Measurements from ENCODE around the gene BTBD9. TPM values are rescaled to one million over a fixed set of nuclear protein-coding genes. Genes with fewer than 3 reads are reported as not detected.

The BTBD9 gene
- total and polyA plus RNA-seq, 2 donors (not counting 3 experiments of a cell fraction or from before 2014, with no cell fraction given): 4.9 to 15.0 TPM

DNA sequence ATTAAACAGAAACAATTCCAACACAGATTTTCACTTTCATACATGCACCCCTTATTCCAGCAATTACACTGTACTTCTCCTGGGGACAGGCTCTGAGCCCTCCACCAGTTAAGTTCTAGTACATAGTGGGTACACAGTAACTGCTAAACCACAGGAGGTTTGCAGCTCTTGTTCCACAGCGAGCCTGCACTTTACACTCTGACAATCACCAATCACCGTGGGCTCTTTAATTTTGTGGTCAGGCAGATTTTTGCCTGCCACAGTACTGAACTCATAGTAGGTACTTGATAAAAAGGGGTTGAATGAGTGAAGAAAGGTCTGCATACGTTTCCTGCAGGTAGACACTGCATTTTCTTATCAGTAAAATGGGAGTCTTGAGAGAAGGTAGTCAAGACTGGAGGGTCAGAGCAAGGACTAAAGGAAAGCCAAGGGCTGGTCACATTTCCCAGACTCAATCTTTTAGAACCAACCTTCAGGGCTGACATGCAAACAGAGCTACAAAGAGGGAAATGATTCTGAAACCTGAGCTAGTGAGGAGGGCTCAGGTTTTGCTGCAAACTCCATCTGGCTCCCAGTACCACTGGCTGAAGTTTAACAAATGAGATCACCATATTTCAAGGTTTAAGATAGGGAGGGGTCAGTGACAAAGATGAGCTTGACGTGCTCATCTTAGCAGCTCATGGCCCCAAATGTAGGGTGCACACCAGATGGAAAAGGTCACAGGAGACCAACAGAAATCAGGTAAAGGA is 404.6 kb downstream of the BTBD9 start:
- Histone ChIP-seq H3K9ac (replicated peaks; ENCODE audit: extremely low read depth, insufficient read depth, low read length) (no peak overlapping the region), H3K4me1 (ENCODE audit: control insufficient read depth, extremely low read depth, insufficient read depth, low read length) (peaks cover 13% of the 10 kb centered on the region), H3K27ac (ENCODE audit: insufficient read depth, low read depth, low read length) (no peak overlapping the region), H3K79me2 (ENCODE audit: control insufficient read depth, insufficient read depth, low read length) (no peaks in the 10 kb centered on the region), H3K9me3 (replicated peaks; ENCODE audit: control insufficient read depth, insufficient read depth, low read length) (no peaks in the 10 kb centered on the region), H3K36me3 (ENCODE audit: control insufficient read depth in 2 of 2, extremely low read depth in 1 of 2, insufficient read depth in 2 of 2, low read length in 2 of 2) (no peaks in the 10 kb centered on the region), H2AFZ (ENCODE audit: low read depth, low read length) (no peak overlapping the region), H3K9me1 (replicated peaks; ENCODE audit: control insufficient read depth, extremely low read depth, insufficient read depth, low read length) (no peaks in the 10 kb centered on the region), H3K4me3 (replicated peaks in 1 of 3; ENCODE audit: insufficient read depth in 1 of 3, low read depth in 1 of 3, low read length in 3 of 3) (no peak overlapping the region), H3K27me3 (ENCODE audit: control insufficient read depth in 2 of 2, insufficient read depth in 2 of 2, low read length in 2 of 2) (no peaks in the 10 kb centered on the region), H3K4me2 (ENCODE audit: insufficient read depth, low read length) (no peak overlapping the region), H4K20me1 (replicated peaks; ENCODE audit: control insufficient read depth, extremely low read depth, insufficient read depth, low read length) (peaks cover 3% of the 10 kb centered on the region)
- CTCF ChIA-PET: interaction anchor here (1.0 to 1.1 kb wide), 2 partner anchors 10 to 259 kb away, joined by 3 to 4 read pairs; no protein-coding TSS in a partner anchor
- dilution Hi-C loops (cut with MboI; ENCODE audit: extremely low pct_ligation_motif_present, low sequenced_read_pairs): no loop called here
- DNase-seq (ENCODE audit: low read depth, low spot score): no peak
- BruUV-seq (replicated peaks): no TSS peak
- FAIRE-seq: no peak
- POLR2A ChIA-PET: no interaction called here
- intact Hi-C loops (cut with micrococcal nuclease): no loop called here
- TF ChIP-seq JUN (IDR thresholded peaks at IDR 0.05; ENCODE audit: borderline replicate concordance, insufficient read depth, insufficient read length, low read depth): no peak
- no peak for TF ChIP-seq POLR2A (IDR thresholded peaks at IDR 0.05; ENCODE audit: low read depth, low read length)
- no peak for TF ChIP-seq EZH2 (IDR thresholded peaks at IDR 0.05; ENCODE audit: borderline replicate concordance, low read depth, low read length, severe bottlenecking)
- no peak for TF ChIP-seq CTCF (IDR thresholded peaks at IDR 0.05; ENCODE audit: extremely low read depth in 1 of 2, insufficient read depth in 1 of 2, low read depth in 1 of 2, low read length in 2 of 2)
- no peak for TF ChIP-seq POLR2AphosphoS5 (IDR thresholded peaks at IDR 0.05; ENCODE audit: insufficient read depth, low read depth, low read length)
- no peak for TF ChIP-seq MYC (IDR thresholded peaks at IDR 0.05; ENCODE audit: low read depth, low read length)
- no peak for TF ChIP-seq GATA2 (IDR thresholded peaks at IDR 0.05; ENCODE audit: insufficient read depth, insufficient read length, low read depth, low read length)
- no peak for TF ChIP-seq MAX (IDR thresholded peaks at IDR 0.05; ENCODE audit: insufficient read depth, insufficient read length)
- no peak for TF ChIP-seq FOS (IDR thresholded peaks at IDR 0.05; ENCODE audit: borderline replicate concordance, insufficient read depth, low read length)

Data from endothelial cell of umbilical vein (primary cell).